GM19023 (cell line): ENCODE measurements around the gene GIPR.
"Not testable (repeated sequence)": the region's sequence is repeated elsewhere in the genome, so short reads cannot be mapped to it uniquely, and the experiment has no call there.

Source experiments
- ATAC-seq: cut with Tn5 transposase; IDR thresholded peaks from one replicate; pipeline ENCODE4 v1.9.1; 2021; ENCODE audit warnings: mild to moderate bottlenecking, moderate library complexity; ENCODE audit not compliant: unreplicated experiment

Gene GIPR

DNA sequence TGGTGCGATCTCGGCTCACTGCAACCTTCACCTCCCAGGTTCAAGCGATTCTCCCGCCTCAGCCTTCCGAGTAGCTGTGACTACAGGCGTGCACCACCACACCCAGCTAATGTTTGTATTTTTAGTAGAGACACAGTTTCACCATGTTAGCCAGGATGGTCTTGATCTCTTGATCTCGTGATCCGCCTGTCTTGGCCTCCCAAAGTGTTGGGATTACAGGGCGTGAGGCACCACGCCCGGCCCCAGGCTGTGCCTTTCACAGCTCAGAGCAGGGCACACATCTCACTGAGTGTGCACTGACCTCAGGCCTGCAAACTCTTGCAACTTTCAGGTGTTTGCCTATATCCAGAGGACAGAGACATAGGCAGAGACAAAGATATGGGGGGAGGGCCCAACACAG lies 17.0 kb downstream of the GIPR start:
- not testable (repeated sequence) for ATAC-seq

DNA sequence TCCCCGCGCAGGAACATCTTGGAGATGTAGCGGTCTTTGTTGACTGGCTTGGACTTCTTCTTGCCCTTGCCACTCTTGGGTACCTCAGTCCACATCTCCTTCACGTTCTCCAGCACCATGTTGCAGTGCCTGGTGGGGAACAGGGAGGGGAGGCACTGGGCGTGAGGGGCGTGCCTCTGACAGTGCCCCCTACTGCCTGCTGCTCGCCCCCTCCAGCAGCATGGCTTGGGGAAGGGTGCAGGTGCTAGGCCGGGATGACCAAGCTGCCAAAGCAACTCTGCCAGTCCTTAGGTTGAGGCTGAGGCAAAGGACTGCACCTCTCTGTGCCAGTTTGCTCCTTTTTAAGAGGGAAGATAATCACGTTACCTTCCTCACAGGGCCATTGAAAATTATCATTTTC lies 19.6 kb downstream of the GIPR start:
- no peak for ATAC-seq

DNA sequence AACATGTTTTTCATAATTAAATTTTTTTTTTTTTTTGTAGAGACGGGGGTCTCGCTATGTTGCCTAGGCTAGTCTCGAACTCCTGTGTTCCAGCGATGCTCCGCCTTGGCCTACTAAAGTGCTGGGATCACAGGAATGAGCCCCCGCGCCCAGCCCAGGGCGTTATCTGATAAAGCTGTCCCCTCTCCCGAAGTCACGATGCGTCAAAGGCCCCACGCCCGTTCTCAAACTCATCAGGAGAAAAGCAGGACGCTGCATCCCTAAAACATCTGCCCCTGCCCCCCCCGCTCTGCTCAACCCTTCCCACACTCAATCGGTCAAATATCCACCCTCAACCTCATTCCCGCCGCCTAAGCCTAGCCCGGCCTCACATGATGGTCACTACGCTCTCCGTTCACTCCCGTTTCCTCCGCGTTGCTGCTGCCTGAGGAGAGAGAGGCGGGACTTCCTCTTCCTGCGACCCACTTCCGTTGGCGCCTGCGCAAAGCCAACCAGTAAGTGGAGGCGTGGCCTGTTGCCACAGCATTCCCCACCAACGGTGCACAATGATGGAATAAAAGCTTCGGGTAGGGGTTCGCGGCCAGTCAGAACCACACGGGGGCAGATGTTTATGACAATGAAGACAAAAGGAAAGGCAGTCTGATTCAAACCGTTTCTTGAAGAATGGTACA lies 23.6 kb downstream of the GIPR start, which contains the start of gene SNRPD2:
SNRPD2 (minus strand) TSS at position 438 of the 671 bp plus-strand sequence; CDS start at position 373, 65 bp downstream.
- ATAC-seq, result peak; percentile 59

DNA sequence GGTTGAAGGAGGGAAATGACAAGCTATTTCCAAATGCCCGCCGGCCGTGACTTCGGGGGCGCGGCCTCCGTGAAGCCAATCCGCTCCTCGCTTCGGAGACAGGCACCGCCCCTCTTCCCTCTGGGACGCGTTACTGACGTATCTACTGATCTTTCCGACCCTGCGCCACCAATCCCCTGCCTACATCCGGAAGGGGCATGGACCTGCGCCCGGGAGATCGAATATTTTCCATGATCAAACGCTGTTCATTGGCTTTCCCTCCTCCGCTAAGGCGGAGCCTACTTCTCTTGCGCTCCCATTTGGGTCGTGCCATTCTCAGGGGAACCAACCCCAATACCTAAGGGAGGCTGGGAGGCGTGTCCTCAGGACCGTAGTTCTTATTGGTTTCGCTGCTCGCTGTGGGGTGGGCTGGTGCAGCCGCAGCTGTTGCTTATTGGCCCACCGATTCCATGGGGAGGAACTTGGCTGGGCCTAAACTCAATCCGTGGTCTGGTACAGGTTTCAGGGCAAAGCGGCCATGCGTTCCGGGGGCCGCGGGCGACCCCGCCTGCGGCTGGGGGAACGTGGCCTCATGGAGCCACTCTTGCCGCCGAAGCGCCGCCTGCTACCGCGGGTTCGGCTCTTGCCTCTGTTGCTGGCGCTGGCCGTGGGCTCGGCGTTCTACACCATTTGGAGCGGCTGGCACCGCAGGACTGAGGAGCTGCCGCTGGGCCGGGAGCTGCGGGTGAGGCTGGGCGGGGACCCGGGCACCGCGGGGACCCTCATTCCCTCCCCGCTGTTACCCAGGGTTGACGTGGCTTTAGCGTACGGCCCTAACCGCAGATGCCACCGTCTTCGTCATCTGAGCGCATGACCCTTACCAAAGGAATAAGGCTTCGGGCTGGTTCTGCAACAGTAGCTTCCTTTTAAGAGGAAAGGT lies 24.4 kb downstream of the GIPR start, which contains the start of gene QPCTL:
QPCTL (plus strand) TSS at position 480 of the 919 bp plus-strand sequence; CDS start at position 518, 38 bp downstream.
- ATAC-seq, result peak; percentile 82

DNA sequence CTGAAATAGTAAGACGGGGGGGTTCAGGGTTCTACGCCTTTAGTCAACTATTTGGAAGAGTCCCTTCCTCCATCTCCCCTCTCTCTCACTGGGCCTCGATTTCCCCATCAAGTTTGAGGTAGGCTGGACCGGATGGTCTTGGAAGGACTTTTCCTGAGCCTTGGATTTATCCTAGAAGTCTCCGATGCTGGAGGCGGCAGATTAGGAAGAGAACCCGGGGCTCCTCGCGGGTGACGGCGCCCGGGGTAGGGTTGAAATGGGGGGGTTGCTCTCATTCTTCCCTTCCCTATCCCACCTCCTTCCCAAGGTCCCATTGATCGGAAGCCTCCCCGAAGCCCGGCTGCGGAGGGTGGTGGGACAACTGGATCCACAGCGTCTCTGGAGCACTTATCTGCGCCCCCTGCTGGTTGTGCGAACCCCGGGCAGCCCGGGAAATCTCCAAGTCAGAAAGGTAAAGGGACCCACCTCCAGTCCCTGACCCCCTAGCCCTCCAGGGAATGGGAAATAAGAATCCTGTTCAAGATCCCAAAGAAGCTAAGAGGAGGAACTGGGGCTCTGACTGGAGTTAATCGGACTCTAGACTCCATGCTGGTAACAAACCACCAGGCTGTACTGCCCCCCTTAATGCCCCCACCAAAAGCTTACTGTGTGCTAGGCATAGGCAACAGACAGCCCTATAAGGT lies 25.2 kb downstream of the GIPR start:
- ATAC-seq, result no peak

DNA sequence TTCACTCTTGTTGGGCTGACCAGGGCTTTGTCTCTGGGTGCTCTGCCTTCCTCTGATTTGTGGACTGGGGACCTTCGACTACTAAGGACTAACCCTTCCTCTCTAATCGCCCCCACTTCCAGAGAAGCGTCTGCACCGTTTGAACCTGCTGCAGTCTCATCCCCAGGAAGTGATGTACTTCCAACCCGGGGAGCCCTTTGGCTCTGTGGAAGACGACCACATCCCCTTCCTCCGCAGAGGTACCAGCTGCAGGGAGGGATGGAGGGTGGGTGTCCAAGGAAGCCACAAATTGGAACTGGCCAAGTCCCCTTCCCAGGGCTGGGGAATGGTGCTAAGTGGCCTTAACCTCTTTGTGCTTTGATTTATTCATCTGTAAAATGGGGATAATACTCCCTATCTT lies 33.7 kb downstream of the GIPR start:
- ATAC-seq, result no peak

DNA sequence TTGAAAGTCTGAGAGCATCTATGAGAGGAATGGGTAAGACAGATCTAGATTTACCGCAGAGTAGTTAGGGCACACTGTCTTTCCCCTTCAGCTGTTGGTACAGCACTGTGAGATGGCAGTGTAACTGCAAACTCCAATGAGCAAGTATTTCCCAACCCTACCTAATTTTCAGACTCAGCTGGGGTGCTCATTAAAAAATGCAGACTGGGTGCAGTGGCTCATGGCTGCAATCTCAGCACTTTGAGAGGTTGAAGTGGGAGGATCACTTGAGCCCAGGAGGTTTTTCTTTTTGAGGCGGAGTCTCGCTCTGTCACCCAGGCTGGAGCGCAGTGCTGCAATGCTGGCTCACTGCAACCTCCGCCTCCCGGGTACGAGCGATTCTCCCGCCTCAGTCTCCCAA lies 37.1 kb downstream of the GIPR start:
- ATAC-seq, result no peak

DNA sequence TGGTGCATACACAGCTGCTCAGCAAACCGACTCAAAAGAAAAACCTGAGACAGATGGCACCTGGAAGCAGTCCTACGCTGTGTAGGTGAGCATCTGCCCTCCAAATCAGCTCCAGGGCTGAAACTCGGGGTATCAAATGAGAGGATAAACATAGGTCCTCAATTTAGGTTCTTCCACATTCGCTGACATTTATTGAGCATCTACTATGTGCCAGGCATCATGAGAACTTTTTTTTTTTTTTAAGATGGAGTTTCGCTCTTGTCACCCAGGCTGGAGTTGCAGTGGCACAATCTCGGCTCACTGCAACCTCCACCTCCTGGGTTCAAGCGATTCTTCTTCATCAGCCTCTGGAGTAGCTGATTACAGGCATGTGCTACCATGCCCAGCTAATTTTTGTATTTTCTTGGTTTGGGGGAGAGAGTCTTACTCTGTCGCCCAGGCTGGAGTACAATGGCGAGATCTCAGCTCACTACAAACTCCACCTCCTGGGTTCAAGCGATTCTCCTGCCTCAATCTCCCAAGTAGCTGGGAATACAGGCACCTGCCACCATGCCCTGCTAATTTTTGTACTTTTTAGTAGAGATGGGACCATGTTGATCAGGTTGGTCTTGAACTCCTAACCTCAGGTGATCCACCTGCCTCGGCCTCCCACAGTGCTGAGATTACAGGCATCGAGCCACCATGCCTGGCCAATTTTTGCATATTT lies 37.8 kb downstream of the GIPR start:
- ATAC-seq, result no peak

DNA sequence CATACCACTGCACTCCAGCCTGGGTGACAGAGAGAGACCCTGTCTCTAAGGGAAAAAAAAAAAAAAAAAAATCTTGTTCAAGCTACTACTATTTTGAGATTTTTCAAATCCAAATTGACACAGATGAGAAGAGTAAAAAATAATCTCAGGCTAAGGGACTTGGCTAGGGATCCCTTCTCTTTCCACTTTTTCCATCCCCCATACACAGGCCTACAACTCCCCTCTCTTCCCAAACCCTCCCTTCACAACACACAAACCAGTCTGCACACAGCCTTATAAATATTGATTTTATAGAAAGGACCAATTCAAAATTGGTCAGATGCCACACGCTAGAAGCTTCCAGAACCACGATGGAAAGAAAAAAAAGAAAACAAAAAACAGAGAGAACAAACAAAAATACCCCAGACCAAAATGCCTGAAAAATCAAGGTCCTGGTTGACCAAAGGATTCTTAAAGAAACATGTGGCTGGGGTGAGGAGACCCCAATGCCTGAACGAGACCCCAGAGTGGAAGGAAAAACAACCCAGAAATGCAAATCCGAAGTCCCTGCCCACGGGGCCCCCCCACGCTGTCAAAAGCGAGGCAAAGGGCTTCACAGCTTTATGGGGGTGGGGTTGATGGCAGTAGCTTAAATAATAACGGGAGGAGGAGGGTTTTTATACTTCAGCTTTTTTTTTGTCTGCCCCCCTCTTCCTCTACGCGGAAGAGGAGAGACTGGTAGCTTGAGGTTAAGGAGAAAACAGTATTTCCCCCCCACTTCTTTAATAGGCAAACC lies 42.5 kb downstream of the GIPR start:
- ATAC-seq, result no peak

DNA sequence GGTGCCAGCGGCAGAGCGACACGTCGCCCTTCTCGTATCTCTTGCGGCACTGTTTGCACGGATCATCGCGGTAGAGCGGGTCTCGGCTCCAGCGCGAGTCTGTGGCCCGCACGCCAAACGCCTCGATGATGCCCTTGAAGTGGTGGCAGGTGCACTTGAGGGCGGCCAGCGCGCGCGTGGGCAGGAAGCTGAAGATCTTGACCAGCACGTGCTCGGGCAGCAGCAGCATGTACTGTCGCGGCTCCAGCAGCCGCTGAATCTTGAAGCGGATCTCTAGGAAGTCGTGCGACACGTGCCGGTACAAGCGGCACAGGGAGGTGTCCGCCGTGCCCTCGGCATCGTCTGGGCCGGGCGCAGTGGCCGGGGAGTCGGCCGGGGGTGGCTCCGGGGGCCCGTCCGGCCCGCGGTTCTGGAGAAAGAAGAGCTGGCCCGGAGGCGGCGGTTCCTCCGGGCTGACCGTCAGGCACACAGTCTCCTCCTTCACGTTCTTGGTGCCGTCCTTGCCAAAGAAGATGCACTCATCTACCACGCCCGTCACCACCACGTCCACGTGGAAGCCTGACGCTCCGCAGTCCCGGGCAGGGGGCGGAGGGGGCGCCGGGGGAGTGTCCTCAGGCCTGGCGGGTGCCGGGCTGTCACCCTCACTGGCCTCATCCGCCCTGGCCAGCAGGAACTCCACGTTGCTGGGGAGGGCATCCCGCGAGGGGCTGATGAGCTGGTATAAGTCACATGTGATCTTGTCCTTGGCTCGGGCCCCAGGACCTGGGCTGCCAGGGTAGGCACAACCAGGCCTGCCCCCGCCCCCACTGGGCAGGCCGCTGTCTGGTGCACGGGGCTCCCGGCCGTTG lies 44.1 kb downstream of the GIPR start:
- no peak for ATAC-seq

DNA sequence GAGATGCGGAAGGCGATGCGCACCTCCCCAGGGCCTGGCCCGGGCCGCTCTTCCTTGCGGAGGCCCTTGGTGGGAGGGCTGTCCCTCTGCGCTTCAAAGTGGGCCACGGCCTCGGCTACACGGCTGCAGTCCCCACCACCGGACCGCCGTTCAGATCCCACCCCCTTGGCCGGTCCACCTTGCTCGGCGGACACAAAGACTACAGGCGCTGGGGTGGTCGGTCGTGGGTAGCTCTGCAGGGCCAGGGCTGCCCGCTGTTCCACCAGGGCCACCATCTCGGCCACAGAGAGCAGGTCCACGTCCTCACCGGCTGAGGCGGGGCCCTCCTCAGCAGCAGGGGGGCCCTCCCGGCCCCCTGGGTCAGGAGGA lies 44.7 kb downstream of the GIPR start:
- ATAC-seq, result no peak

DNA sequence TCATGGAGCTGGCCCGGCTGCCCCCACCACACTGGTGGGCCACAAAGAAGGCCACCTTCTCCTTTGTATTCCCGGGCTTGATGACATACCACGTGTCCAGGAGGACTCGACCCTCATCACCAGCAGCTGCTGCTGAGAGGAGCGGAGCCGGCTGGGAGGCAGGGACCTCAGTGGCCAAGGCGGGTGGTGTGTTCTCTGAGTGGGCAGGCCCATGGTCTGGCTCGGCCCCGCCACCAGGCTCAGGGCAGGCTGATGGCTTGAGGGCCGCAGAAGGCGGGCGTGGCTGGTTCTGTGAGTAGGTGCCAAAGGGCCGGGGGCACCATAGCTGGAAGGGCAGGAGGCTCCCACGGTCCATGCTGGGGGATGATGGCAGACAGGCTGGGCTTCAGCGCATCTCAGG lies 45.1 kb downstream of the GIPR start:
- no peak for ATAC-seq

DNA sequence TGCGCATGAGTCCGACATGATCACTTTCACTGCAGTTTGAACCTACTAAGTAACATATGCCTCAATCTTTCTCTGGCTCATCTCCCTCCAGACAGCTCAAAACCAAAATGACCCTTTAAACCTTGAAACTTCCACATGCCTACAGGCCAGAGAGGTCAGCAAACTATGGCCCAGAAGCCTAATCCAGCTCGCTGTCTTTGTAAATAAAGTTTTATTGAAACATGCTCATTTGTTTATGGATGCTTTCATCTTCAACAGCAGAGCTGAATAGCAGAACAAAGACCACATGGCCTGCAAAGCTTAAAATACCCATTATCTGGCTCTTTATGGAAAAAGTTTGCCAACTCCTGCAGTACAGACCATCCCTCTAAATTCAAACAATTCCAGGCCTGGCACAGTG lies 47.1 kb downstream of the GIPR start:
- no peak for ATAC-seq

DNA sequence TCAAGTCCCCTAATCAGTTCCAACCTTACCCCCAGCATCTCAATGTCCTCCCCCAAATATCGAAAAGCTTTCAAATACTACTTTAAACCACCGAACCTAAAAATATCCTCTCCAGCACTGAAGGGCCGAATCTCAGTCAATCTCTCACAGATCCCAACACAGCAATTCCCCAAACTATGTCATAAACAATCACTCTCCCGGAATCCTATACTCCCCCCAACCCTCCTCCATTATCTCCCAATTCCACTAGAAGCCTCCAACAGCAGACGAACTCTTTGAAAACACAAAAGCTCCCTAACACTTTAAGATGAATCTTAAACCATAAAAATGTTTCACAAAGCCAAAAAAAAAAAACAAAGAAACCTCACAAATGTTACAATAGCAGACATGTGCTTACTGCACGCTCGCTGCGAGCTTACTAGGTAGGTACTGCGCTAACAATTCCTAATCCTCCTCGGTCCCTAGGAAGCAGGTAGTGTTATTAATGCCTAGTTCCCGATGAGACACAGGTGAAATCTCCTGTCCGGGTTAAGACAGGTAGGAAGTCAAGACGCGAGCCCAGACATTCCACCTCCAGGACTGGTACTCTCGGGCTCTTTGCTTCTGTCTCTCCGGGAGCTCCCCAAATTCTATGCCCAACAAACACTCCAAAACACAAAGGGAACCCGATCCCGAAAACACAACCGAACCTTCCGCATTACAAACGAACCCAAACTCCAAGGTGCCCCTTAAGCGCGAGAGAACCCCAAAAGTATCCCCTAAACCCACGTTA lies 48.5 kb downstream of the GIPR start:
- no peak for ATAC-seq

DNA sequence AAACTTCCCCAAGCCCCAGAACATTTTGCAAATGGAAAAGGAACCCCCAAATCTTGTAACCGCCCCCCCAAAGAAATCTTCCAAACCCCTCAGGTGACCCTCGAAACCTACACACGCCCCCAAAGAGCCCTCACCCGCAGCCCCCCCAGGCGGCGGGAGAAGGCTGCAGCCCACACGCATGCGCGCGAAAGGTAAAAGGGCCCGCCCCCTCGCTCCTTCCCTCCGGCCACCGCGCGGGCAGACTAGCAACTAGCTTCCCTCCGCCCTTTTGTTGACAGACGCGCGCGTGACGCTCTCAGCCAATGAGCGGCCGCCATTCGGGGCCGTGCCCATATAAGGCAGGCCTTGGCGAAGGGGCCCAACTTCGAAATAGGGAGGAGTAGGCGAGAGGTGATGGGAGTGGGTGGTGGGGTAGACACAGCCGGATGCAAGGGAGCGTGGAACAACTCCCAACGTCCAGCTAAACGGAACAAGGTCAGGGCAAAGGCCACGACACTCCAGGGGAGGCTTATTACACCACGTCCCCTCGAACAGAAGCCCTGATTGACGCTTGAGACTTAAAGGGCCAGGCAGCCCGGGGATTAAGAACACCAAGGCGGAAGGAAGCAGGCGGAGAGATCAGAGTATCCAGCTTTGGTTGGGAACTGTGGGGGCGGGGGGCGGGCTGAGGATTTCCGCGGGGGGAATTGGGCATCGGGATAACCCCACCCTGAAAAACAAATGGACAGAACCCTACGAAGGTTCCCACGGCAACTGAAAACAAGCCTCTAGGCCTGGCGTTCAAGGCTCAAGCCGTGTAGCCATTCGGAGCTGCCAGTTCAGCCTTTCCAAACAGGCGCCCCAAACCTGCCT lies 49.3 kb downstream of the GIPR start:
- peak; percentile 93 for ATAC-seq

DNA sequence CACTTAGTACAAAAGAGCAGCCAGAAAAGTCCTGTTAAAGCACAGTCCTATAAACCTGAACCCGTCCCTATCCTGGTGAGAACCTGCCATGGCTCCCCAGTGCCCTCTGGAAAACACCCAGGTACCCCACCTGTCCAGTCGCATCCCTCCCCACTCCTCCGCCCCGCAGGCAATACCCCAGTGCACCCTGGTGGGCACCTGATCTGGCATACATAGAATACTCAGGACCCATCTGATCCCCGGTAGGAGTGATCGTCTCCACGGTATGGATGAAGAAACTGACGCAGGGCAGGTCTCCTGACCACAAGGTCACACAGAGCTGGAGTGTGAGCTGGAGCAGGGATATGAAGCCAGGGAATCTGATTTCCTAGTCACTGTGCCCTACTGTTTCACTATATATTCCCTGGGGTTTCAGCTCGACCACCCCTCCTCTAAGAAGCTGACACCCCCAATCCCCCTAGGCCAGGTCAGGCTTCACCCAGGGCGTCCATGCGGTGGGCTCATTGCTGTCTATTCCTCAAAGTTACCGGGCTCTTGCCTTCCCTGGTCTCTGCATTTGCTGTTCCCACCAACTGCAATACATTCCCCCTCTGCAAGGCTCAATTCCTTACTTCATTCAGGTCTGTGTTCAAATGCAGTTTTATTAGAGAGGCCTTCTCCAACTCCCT lies 50.1 kb downstream of the GIPR start:
- ATAC-seq, result no peak

DNA sequence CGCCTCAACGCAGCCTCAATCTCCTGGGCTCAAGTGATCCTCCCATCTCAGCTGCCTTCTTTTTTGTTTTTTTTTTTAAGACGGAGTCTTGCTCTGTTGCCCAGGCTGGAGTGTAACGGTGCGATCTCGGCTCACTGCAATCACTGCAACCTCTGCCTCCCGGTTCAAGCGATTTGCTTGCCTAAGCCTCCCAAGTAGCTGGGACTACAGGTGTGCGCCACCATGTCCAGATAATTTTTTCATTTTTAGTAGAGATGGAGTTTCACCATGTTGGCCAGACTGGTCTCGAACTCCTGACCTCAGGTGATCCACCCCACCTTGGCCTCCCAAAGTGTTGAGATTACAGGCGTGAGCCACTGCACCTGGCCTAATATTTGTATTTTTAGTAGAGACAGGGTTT lies 52.0 kb downstream of the GIPR start:
- not testable (repeated sequence) for ATAC-seq
